Measurements from ENCODE around the gene SLC14A1.

SLC14A1 gene

DNA sequence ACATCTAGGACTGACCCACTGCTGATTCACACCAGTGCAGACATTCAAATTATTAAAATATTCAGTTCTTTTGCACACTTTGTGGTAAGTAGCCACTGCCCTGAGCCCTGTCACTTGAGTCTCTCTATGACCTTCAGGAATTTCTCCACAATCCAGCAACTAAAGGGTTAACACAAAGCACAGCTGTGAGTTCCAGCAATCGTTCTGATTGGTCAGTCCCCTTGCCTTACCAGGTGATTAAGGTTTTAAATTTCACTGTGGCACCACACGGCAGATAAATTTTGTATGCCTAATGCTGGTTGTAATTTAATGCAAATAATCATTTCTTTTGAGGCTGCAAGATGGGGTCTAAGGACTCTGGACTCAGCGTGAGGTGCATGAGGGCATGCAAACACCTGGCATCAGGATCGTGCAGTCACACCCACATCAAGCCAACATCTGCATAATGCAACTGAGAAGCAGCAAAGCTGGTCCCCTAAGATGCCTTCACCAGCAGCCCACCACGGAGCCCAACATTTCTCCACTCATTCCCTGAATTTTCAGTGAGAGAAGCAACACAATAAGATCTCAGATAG is 36.6 kb downstream of the SLC14A1 start:
- TF ChIP-seq GATA2 (IDR thresholded peaks at IDR 0.05; ENCODE audit: low read depth, low read length) (no peak), GATA3 (IDR thresholded peaks at IDR 0.05; ENCODE audit: low read depth, low read length) (no peak)

DNA sequence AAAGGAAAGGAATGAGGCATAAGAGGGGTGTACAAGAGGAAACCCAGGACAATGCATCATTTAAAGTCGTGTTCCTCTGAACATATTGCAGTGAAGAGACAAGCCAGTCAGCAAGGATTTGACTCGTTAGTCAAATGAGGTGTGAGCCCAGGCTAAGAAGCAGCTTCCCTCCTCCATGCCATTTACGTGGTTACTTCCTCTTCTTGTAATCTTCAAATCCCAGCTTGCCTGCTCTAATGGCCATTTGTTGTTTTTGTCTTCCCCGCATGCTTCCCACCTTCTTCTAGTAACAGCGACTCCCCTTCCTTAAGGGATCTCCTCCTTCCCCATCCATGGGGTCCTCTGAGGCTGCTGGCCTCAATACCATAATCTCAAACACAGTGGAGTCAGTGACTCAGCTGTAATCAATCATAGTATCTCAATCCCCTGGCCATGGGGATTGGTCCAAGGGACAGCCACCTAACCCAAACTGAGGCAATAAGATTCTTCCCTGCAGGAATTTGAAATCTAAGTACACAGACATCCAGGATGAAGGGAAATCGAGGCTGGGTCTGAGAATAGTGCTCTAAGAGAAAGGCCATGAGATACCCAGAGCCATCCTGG is 37.6 kb downstream of the SLC14A1 start:
- TF ChIP-seq GATA3 (IDR thresholded peaks at IDR 0.05; ENCODE audit: low read depth, low read length) (no peak), GATA2 (IDR thresholded peaks at IDR 0.05; ENCODE audit: low read depth, low read length) (no peak)

DNA sequence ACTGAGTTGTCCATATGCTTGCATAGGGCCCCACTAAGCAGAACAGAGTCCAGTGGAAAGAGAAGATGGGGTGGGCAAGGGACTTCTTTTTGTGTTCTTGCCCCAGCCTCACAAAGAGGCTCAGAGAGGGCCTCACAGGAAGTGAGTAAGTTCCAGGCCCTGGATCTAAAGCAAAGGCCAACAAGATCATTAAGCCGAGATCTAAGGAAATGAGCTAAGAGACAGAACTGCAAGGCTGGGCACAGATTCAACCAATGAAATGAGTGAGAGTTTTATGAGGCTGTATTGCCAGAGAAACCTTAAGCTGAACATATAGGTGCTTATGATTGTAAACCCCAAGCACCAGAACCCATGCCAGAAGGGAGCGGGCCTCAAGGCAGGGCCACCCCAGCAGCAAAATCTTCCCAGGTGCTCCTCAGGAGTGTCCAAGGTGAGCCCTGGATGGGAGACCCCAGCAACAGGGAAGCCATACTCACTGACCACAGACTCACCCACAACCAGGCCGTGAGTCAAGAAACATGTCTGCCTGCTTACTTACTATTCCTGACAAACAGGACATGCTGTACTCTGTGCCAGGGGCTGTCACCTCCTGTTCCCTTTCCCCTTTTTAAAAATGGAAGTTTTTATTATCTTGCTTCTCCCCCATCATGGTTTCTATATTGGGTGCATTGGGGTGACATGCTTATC is 40.2 kb downstream of the SLC14A1 start:
- TF ChIP-seq GATA2 (IDR thresholded peaks at IDR 0.05; ENCODE audit: low read depth, low read length) (no peak), GATA3 (IDR thresholded peaks at IDR 0.05; ENCODE audit: low read depth, low read length) (no peak)

DNA sequence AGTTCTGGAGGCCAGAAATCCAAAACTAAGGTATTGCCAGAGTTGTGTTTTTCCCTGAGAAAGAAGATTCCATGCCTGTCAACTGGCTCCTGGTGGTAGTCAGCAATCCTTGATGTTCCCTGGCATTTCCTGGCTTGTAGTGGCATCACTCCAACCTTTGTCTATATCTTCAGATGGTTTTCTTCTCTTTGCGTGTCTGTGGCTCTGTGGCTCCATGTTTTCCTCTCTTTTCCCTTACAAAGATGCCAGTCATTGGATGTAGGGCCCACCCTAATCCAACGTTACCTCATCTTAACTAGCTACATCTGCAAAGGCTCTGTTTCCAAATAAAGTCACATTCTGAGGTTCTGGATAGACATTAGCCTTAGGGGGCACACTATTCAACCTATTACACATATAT is 41.8 kb downstream of the SLC14A1 start:
- no peak for TF ChIP-seq GATA2 (IDR thresholded peaks at IDR 0.05; ENCODE audit: low read depth, low read length)

DNA sequence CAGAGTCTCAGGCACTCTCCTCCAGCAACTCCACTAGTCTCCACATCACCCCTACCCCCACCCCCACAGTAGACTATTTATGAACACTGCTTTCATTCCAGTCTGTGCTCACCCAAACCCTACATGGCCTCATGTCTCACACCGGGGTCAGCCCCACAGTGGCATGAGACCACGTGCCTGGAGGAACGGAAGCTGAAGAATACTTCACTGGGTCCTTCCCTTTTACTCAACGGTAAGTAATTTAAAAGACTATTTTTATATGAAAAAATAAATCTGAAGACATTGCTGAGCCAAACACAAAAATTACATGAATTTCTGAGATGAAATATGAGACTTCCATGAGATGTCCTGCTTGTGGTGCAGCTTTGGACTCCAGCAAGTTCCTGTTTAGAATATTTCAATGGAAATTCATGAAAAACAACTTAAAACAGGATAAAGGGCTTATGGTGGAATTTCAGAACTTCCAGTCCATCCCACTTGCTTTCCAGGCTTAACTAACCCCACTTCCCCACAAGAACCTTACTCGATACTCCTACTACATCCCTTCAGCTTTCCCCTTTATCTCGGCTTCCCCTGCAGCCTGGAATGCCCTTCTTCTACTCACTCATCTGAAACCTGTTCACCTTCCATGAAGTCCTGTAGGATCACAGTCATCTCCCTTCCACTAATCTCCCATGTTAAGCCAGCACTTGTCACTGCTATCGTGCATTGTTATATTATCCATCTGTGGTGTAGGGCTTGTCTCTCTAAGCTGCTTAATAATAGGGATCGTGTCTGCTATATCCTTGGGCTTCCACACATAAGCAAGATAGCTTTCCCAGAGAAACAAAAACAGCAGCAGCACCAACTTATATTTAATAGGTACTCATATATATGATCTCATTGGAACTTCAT is 47.9 kb downstream of the SLC14A1 start:
- TF ChIP-seq GATA3 (IDR thresholded peaks at IDR 0.05; ENCODE audit: low read depth, low read length) (no peak), GATA2 (IDR thresholded peaks at IDR 0.05; ENCODE audit: low read depth, low read length) (no peak)

DNA sequence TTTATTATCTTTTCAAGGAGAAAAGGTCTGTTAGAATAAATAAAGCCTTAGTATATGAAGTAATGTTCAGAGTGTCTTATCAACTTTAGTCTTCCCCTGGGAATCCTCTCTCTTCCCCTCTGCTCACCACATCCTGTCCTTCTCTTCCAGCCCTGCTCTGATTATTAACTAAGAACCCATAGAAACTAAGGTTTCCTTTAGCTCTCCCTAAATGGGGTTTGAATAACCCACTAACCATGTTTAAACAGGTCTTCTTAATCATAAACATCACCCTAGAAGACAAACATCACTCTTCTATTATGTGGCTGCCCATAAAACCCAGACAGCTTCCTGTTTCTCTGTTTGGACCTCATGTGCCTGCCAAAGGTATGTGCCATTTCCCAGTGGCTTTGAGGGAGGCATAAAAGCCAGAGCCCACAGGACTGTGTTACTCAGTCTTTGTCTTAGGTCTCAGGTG is 50.1 kb downstream of the SLC14A1 start:
- no peak for TF ChIP-seq GATA3 (IDR thresholded peaks at IDR 0.05; ENCODE audit: low read depth, low read length)
- no peak for TF ChIP-seq GATA2 (IDR thresholded peaks at IDR 0.05; ENCODE audit: low read depth, low read length)

DNA sequence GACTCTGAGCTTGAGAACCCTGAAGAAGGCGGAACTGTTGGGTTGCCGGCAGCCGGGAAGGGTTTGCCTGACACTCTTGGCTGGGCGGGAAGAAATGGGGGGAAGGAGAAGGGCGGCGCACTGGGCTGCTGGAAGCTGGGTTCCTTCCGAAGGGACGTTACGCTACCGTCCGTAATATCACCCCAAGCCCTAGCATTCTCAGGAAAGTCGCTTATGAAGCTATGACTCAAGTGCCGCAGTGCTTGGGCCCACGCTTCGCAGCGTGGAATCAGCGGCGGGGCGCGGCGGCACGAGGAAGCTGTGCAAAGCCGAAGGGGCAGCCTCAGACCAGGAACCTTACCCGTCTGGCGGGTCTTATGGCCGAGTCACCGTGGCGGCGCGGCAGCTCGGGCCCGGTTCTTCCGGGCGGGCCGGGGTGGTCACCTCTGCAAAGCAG is 51.3 kb downstream of the SLC14A1 start:
- TF ChIP-seq GATA3 (IDR thresholded peaks at IDR 0.05; ENCODE audit: low read depth, low read length) (no peak), GATA2 (IDR thresholded peaks at IDR 0.05; ENCODE audit: low read depth, low read length) (no peak)

DNA sequence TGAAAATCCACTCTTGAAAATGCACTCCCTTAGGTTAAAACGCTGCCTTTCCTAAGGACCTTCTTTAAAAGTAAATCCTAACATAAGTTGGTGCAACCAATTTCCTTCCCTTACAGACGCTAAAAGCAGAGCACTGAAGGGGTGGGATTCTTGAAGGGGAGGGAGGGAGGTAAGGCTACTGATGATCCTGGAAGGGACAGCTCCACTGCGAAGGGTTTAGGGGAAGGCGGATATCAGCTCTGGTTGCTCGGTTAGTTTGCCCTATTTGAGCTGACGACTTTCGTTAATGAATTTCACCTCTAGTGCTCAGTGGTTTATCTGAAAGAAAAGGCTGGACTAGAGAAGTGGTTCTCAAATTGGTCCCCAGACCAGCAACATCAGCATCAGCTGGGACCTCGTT is 51.8 kb downstream of the SLC14A1 start:
- no peak for TF ChIP-seq GATA3 (IDR thresholded peaks at IDR 0.05; ENCODE audit: low read depth, low read length)
- TF ChIP-seq GATA2 (IDR thresholded peaks at IDR 0.05; ENCODE audit: low read depth, low read length) = no peak

DNA sequence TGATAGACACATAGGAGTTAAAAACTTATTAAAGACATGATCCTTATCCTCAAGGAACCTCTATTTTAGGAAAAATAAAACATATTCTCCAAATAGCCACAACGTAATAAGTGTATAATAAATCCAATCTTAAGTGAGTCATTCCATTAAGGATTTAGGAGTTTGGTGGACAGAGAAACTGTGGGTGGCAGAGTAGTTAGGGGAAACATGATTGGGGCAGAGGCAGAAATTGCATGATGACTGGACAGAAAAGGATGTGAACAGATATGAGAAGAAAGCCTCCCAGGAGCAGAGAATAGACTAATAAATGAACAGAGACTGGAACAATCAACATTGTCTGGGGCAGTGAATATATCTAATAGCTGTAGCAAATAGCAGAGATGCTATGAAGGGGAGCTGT is 53.4 kb downstream of the SLC14A1 start:
- TF ChIP-seq GATA3 (IDR thresholded peaks at IDR 0.05; ENCODE audit: low read depth, low read length) (no peak), GATA2 (IDR thresholded peaks at IDR 0.05; ENCODE audit: low read depth, low read length) (no peak)

DNA sequence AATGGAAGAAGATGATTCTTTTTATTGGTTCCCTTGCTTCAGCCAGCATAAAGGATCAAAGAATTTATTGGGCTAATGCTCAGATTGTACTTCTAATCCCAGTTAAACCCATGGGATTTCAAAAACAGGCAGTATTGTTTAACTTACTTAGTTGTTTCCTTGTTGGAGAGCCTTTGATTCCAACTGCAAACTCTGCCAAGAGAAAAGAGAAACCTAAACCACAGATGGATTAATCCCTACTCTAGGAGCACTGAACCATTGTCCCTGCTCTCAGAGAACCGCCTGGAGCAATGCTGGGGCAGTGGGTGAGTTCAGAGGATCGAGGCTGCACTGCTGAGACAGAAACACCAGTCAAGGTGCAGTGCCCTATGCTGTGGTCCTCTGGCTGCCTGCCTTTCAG is 56.6 kb downstream of the SLC14A1 start:
- TF ChIP-seq GATA2 (IDR thresholded peaks at IDR 0.05; ENCODE audit: low read depth, low read length) = no peak

DNA sequence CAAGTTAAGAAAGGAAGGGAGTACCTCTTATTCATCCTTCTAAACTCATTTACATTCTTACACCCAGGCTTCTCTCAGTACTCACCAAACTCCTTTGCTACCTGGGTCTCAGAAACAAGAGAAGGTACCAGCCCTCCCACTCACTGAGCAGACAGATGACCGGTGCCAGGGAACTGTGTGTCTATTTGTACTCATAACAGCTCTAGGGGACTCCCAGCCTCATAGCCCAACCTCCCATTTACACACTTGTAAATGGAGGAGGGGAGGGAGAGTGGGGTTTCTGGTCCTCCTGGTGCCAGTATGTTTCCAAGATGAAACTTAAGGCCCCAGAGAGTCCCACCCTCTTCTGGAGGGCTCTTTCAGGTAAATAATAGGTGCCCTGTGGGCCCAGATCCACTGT is 58.7 kb downstream of the SLC14A1 start:
- TF ChIP-seq GATA3 (IDR thresholded peaks at IDR 0.05; ENCODE audit: low read depth, low read length) (no peak), GATA2 (IDR thresholded peaks at IDR 0.05; ENCODE audit: low read depth, low read length) (no peak)

DNA sequence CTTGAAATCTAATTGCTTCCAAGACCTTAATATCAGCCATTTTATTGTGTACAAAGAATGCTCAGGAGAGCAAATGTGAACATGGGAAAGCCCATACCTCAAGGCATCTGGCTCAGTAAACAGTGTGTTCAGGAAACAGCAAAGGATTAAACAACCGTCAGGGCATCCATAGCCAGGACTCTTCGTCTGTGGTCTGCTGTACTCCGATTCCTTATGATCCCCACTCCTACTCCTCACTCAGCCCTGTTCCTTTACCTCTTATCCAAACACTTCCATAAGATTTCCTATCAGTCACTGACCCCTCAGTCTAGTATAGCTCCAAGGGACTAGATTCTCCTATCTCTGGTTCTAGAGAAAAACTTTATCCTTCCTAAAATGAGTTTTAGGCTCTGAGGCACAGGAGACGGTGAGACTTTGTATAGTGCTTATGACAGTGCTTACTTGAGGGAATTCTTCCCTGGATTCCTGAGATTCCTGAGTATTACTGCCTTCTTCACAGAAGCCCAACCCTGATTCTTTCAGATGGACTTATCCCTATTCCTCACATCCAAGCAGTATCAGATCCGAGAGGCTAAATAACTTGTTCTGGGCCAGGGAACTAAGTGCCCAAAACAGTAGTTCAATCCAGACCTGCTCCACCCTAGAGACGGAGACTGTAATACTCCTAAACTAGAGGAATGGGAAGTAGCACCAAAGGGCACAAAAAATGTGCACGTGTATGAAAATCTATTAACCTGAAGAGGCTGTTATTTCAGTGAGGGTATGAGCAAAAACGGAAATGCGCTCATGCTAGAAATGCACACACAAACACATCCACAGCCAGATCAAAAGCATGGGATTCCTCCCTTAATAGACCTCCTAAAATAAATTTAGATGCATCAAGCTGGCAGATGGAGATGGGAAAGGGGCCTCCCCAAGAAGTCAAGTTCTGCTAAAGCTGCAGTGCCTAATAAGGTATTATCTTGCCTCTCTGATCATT is 59.4 kb downstream of the SLC14A1 start:
- TF ChIP-seq GATA3 (IDR thresholded peaks at IDR 0.05; ENCODE audit: low read depth, low read length) (no peak), GATA2 (IDR thresholded peaks at IDR 0.05; ENCODE audit: low read depth, low read length) (no peak)

DNA sequence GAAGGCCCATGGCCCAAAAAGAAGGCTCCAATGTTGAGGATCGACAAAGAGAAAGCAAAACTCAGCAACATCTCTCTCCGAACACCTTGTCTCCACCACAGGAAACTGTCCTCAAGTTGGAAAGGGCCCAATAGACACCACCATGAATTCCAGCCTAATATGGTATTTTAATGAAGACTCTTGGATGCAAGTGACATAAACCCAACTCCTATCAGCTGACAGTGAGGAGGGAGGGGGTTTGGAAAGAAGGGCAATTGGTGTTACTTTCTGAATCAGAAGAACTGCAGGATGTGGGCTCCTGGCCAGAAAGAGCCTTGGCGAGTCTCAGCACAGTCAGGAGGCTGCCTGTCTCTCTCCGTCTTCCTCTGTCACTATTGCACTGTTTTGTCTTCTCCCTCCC is 61.2 kb downstream of the SLC14A1 start:
- TF ChIP-seq GATA2 (IDR thresholded peaks at IDR 0.05; ENCODE audit: low read depth, low read length) = no peak
- TF ChIP-seq GATA3 (IDR thresholded peaks at IDR 0.05; ENCODE audit: low read depth, low read length) = no peak
